Middle frontal gyrus (tissue), 1 donor: ENCODE results near the gene NR1D2.

ENCODE experiments used
- DNase-seq: peaks from one replicate; pipeline ENCODE4 v3.0.0-alpha.2; 2015; ENCODE audit warnings: low spot score; ENCODE audit errors: extremely low spot score

Gene NR1D2

DNA sequence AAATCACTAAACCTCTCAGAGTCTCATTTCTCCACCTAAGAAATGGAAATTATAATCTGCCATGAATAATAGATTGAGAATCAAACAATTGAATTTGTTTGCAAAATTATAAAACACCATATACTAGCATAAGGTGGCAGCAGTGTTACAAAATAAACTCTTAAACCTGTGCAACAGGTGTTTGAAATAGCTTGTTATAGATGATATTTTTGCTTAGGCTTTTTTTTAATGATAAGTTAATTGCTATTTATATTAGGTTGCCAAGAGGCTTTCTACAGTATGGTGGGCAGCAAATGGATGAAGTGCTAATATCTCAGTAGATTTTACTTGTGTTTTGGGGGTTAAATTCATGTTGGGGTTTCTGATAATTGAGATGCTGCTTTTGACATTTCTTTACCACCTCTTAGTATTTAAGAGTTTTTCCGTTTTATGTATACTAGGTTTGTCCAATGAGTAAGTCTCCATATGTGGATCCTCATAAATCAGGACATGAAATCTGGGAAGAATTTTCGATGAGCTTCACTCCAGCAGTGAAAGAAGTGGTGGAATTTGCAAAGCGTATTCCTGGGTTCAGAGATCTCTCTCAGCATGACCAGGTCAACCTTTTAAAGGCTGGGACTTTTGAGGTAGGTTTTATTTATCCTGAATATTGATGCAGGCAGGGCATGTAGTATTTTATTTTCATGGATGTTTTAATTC is 19.6 kb downstream of the NR1D2 start:
- DNase-seq = no peak

- no peak for DNase-seq
Measured at GRCh38 chr3:23966328-23966727, 21.2 kb downstream of the NR1D2 start.

DNA sequence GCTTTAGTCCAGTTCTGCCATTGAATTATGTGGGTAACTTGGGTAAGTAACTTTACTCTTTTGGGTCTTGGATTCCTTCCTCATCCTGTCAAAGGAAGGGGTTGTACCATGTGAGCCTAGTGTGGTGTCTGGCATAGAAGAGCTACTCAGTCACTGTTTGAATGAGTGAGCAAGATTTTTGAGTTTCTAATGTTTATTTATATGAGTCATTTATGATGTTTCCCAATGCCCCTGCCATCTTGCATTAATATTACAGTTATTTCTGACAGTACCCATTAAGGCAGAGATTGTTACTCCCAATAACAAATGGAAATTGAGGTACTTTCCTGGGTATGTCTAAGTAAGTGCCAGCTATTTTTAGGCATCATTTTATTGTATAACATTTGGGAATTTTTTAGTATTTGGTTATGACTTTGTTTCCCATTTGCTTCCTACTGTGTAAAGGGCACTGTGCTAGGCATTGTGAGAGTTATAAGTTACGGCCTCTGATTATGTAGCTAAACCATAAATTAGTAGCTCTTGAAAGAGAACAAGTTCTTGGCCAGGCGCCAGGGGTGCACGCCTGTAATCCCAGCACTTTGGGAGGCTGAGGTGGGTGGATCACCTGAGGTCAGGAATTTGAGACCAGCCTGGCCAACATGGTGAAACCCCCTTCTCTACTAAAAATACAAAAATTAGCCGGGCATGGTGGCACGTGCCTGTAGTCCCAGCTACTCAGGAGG is 23.5 kb downstream of the NR1D2 start:
- no peak for DNase-seq

DNA sequence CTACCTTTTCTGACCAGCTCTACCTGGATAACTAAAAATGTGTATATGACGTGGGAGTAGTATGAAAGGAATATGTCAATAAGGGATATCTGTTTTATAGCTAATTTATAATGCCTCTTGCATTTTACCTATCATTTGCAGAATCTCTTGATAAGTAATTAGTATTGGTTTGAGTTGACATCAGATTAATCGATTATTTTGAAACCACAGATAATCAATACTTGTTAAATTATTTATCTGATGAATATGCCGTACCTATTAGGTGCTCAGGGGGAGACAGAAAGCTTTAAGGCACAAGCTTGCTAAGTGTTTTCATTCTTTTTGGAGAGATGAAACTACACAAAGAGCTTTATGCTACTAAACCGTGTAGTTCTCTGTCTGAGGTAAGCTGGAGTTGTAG is 24.3 kb downstream of the NR1D2 start:
- DNase-seq = no peak

DNA sequence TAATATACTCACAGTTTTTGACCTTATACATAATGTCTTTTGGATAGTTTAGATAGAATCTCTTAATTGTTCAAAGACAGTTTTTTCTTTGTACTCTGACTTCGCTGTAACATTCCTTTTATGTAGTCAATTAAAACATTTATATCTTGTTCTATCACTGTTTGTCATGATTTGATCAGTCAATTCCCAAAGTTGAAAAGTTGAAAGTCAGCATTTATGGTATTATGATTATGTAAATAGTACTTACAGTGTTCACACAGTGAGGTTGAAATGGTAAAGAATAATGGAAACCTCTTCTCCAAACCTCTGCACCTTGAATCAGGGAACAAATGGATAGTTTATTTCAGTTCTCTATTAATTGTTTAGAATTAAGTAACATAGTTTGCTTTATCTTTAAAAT is 26.6 kb downstream of the NR1D2 start:
- no peak for DNase-seq

DNA sequence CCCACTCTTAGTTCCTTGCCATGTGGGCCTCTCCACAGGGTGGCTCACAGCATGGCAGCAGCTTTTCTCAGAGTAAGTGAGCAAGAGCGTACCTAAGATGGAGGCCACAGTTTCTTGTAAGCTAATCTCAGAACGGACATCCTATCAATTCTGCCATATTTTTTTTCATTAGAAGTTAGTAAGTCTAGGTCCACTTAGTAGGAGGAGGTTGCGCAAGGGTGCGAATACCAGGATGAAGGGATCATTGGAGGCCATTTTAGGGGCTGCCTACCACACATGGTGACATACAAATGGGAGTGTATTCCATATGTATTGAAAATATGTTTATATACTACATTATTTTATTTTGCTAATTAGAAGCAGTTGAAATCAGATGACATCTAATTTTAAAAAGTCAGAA is 31.5 kb downstream of the NR1D2 start:
- DNase-seq = no peak

DNA sequence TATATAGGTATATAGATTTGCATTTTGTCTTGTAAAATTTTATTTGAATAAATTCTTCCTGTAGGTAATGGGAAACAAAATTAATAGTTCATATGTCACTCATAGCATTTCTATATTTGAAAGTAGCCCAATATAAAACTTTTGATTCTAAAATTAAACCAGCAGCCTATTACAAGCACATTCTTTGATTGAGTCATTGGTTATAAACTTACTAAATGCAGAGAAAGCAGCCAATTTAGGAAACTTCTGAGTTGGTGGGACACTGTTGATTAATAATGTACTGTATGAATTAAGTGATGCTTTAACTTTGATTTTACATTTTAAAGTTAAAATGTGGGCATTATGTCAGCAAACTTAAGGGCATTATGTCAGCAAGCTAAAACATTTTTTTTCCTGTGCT is 34.5 kb downstream of the NR1D2 start:
- no peak for DNase-seq

DNA sequence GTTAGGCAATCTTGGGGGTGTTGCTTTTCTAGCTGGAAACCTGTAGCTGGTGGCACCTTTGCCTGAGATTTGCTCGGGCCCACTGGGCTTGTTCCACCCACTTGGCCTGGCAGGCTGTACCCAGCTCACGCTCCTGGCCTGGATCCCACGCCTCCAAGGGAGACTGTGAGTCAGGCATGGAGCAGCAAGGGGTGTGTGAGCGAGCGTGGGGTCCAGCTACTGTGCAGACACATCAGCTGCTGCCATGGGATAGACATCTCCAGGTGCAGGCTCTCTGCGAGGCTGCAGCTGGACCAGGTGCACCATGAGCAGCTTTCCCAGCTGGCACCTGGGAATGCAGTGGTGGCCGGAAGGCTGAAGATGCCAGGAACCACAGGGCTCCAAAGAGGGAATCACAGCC is 36.0 kb downstream of the NR1D2 start:
- no peak for DNase-seq

- DNase-seq = no peak
Measured at GRCh38 chr3:23981955-23982354, 36.9 kb downstream of the NR1D2 start.

GRCh38 chr3:23984934-23985333 is 39.8 kb downstream of the NR1D2 start:
- DNase-seq = no peak

DNA sequence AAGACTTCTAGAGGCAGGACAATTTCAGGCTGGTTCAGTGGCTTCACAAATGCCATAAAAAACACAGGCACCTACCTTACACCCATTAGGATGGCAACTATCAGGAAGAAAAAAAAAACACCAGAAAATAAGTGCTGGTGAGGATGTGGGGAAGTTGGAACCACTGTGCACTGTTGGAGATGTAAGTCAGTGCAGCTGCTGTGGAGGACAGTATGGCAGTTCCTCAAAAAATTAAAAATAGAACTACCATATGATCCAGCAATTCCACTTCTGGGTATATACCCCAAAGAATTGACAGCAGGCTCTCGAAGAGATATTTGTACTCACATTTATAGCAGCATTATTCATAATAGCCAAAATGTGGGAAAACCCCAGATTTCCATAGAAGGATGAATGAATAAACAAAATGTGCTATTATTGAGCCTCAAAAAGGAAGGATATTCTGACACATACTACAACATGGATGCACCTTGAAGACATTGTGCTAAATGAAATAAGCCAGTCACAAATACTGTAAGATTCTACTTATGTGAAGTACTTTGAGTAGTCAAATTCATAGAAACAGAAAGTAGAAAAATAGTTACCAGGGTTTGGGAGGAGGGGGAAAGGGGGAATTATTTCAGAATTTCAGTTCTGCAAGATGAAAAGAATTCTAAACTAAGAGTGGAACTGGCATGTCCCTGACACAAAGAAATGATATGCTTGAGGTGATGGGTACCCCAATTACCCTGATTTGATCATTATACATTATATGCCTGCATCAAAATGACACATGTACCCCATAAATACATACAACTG is 40.9 kb downstream of the NR1D2 start:
- DNase-seq = no peak

- no peak for DNase-seq
Measured at GRCh38 chr3:23987356-23987755, 42.3 kb downstream of the NR1D2 start.

- DNase-seq = no peak
Measured at GRCh38 chr3:23991306-23991682, 46.2 kb downstream of the NR1D2 start.

- peak; percentile 65 for DNase-seq
Measured at GRCh38 chr3:23991683-23992628, 46.9 kb downstream of the NR1D2 start.

DNA sequence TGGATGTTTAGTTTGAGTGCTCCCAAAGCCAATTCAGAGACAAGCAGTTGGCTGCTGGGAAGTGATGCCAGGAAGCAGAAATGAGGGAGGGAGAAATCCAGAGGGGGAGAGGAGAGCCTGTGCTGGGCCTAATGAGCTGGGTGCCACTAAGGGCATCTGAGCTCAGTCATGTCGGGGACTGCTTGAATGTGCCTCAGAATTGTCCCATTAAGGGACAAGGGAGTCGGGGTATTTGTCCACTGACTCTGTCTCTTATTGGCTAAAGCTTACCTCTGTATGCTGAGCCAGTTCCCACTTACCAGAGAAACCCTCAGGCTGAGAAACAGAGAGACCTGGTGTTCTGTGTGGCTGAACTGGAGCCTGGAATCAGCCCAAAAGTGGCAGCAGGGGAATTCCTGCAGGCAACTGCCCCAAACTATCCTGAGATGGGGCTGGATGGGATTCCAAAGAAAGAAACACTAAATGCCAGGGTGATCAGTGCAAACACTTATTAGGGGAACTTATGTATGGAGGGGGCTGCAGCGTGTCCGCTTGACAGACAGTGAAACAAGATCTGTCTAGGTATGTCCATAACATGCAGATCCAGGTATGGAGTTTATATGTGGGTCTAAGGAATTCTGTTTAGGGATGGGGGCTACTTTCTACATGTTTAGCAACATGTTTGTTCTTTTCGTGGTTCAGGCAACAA is 48.6 kb downstream of the NR1D2 start:
- no peak for DNase-seq

DNA sequence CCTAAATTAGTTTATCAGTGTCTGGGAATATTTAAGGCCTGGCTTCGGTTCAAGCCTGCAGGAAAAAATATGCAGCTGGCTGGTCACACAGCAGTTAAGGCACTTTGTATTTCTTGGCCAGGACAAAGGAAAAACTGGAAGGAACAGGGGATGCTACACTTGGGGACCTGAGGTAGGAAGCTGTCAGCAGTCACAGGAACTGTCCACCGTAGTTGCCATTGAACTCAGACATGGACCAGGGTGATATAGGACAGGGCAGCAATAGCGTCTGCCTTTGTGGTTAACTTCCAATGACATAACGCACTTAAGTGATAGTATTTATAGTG is 49.1 kb downstream of the NR1D2 start:
- DNase-seq = no peak

- no peak for DNase-seq
Measured at GRCh38 chr3:23995219-23995618, 50.1 kb downstream of the NR1D2 start.

DNA sequence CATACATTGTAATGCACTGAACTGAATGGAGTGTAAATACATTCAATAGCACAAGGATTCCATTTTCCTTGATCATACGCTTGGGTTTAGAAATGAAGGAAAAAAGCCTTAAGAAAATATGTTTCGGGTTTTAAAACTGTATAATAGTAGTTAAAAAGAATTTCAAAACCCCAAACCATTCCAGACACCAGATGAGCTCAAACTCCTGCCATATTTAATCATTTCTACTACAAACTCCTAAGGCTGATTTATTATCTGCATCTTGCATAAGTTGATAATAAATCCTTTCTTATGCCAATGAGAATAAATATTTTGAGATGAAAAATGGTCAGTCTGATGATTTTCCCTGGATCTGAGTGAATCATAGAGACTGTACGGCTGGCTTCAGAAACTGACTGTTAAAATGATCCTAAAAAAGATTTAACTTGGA is 51.0 kb downstream of the NR1D2 start:
- no peak for DNase-seq

GRCh38 chr3:23999012-23999641 is 54.0 kb downstream of the NR1D2 start:
- DNase-seq = peak; percentile 81

DNA sequence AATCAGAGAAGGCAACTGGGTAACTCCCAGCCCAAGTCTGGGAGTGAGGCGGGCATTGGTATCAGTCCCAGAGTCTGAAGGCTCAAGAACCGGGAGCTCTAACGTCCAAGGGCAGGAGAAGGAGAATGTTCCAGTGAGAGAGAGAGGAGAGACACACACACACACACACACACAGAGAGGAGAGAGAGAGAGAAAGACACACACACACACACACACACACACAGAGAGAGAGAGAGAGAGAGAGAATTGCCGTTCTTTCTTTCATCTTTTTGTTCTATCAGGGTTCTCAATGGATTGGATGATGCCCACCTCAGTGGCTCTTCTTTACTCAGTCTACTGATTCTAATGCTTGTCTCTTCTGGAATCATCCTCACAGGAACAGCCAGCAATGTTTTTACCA is 57.0 kb downstream of the NR1D2 start:
- DNase-seq = no peak
